Activated CD8-positive, alpha-beta T cell treated with anti-CD3 and anti-CD28 coated beads for 36 hours (primary cell): ENCODE measurements around the gene CATSPER4. TPM values are rescaled to one million over a fixed set of nuclear protein-coding genes. Genes with fewer than 3 reads are reported as not detected.
A peak's percentile ranks its signal among the peaks of the same experiment; 100 is the strongest.

Experiments
- ATAC-seq: fragments of 200-7000 bp; cut with Tn5 transposase; one replicate; pipeline ENCODE4 v1.10.0; 2021; ENCODE audit warnings: mild to moderate bottlenecking, moderate library complexity
- CTCF ChIA-PET: fragments of 350-600 bp; sonication (Branson Sonifier 250); formaldehyde crosslinking; loops from one replicate; lab custom pipeline; 2021; ENCODE audit warnings: antibody characterized with exemption; lab: Charles Lee
- POLR2A ChIA-PET: fragments of 350-600 bp; sonication (Branson Sonifier 250); formaldehyde crosslinking; loops from one replicate; lab custom pipeline; 2021; ENCODE audit warnings: antibody characterized with exemption; lab: Charles Lee
- DNase-seq: peaks from one replicate; pipeline ENCODE4 v3.0.0-alpha.2; 2020
- H3K27ac Mint-ChIP-seq: one replicate; pipeline ENCODE4 v1.8.0; 2021; ENCODE audit warnings: mild to moderate bottlenecking, mixed read lengths
- H3K27me3 Mint-ChIP-seq: one replicate; pipeline ENCODE4 v1.8.0; 2021; ENCODE audit warnings: mixed read lengths
- H3K36me3 Mint-ChIP-seq: one replicate; pipeline ENCODE4 v1.8.0; 2021; ENCODE audit warnings: low read depth, mixed read lengths
- H3K4me1 Mint-ChIP-seq: one replicate; pipeline ENCODE4 v1.8.0; 2021; ENCODE audit warnings: low read depth, mixed read lengths
- H3K4me3 Mint-ChIP-seq: one replicate; pipeline ENCODE4 v1.8.0; 2021; ENCODE audit warnings: mild to moderate bottlenecking, moderate library complexity, mixed read lengths
- H3K9me3 Mint-ChIP-seq: one replicate; pipeline ENCODE4 v1.8.0; 2021; ENCODE audit warnings: mixed read lengths
- intact Hi-C: fragments of 100-400 bp; cut with micrococcal nuclease; formaldehyde crosslinking; loops from one replicate; pipeline ENCODE4 v1.10.0; 2022
- total RNA-seq, 2 experiments: library from RNA; stranded (reverse); gene quantifications; one replicate each; pipeline ENCODE4 v1.2.3, GENCODE V29; 2021
- TF ChIP-seq, protein P1 (sequence below): fragments of 200-600 bp; IDR thresholded peaks from one replicate; pipeline ENCODE4 v1.8.0; 2022; ENCODE audit warnings: antibody characterized with exemption, mild to moderate bottlenecking

Gene CATSPER4
- total RNA-seq, 2 experiments from 2014 or later: not detected

DNA sequence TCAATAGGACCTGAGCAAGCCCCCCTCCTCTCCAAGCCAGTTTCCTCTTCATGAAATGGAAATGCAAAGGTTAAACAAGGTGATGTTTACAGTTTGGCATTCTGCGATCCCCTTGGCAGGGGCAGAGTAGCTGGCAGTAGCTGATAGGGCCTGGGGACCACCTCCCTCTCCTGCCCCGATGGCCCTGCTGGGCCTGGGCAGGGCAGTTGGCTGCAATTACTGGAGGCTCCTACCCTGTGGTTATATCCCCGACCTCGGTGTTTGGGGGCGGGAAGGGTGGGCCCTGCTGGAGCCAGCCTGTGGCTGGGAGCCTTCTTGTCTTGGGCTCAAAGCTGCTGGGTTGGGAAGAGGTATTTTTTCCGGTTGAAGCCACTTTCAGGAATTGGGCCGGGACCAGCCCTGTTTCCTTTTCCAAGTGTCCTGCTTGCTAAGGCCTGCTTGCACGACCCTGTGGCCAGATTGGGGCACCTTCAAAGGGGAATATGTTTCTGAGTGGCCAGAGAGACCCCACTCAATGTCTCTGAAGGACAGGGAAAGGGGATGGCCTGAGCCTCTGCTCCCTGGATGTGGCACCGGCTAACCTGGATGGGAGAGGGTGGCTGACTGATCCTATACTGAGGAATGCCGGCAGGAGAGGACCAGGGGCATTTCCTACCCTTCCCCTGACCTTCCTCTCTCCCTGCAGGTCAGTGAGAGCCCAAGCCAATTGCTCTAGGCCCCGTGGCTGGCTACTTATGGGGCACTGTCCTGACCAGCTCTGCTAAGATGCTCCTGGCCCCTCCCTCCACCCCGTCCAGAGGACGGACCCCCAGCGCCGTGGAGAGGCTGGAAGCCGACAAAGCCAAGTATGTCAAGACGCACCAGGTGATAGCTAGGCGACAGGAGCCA lies 29.6 kb upstream of the CATSPER4 start:
- TF ChIP-seq, protein P1, sequence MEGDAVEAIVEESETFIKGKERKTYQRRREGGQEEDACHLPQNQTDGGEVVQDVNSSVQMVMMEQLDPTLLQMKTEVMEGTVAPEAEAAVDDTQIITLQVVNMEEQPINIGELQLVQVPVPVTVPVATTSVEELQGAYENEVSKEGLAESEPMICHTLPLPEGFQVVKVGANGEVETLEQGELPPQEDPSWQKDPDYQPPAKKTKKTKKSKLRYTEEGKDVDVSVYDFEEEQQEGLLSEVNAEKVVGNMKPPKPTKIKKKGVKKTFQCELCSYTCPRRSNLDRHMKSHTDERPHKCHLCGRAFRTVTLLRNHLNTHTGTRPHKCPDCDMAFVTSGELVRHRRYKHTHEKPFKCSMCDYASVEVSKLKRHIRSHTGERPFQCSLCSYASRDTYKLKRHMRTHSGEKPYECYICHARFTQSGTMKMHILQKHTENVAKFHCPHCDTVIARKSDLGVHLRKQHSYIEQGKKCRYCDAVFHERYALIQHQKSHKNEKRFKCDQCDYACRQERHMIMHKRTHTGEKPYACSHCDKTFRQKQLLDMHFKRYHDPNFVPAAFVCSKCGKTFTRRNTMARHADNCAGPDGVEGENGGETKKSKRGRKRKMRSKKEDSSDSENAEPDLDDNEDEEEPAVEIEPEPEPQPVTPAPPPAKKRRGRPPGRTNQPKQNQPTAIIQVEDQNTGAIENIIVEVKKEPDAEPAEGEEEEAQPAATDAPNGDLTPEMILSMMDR: no peak
- no peak for ATAC-seq
- Mint-ChIP-seq H3K4me1 (peaks cover 10% of the 10 kb centered on the region), H3K27ac (no peak overlapping the region), H3K27me3 (peaks cover 31% of the 10 kb centered on the region), H3K4me3 (no peak overlapping the region), H3K9me3 (no peaks in the 10 kb centered on the region), H3K36me3 (no peaks in the 10 kb centered on the region)
- intact Hi-C loops: loop anchor here (5.0 kb wide), 1 partner anchor 72 kb away; the partner anchor contains the start of gene CEP85
- POLR2A ChIA-PET: no interaction called here
- DNase-seq: no peak
- CTCF ChIA-PET: interaction anchor here (0.7 to 1.6 kb wide), 4 partner anchors 9 to 257 kb away, joined by 3 to 6 read pairs (median 4); partner anchors contain the start of genes CEP85 and ZNF593

DNA sequence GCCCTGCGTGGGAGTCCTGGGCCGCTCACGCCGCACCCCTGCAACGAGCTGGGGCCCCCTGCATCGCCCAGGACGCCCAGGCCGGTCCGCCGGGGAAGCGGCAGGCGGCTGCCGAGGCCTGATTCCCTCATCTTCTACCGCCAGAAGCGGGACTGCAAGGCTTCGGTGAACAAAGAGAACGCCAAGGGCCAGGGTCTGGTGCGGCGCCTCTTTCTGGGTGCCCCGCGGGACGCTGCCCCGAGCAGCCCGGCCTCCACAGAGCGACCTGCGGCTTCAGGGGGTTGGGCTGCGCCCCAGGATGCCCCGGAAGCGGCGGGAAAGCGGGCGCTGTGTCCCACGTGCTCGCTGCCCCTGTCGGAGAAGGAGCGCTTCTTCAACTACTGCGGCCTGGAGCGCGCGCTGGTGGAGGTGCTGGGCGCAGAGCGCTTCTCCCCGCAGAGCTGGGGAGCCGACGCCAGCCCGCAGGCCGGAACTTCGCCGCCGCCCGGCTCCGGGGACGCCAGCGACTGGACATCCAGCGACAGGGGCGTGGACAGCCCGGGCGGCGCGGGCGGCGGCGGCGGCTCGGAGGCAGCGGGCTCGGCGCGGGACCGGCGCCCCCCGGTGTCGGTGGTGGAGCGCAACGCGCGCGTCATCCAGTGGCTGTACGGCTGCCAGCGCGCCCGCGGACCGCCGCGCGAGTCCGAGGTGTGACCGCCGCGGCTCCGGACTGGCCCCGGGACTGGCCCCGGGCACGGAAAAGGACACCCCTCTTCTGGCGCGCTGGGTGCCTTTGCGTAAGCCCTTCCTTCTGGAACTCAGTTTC lies 28.8 kb upstream of the CATSPER4 start:
- DNase-seq (peak; percentile 56), ATAC-seq (peak; percentile 60)
- H3K27ac Mint-ChIP-seq: no peak overlapping the region
- H3K4me3 Mint-ChIP-seq: peak overlapping the region; percentile 61
- H3K27me3 Mint-ChIP-seq: peaks cover 27% of the 10 kb centered on the region
- ChIA-PET CTCF (interaction anchor here (0.7 to 1.6 kb wide), 7 partner anchors 8 to 256 kb away, joined by 3 to 6 read pairs (median 3); partner anchors contain the start of genes CEP85 and ZNF593), POLR2A (no interaction called here)
- H3K4me1 Mint-ChIP-seq: peaks cover 10% of the 10 kb centered on the region
- no peaks in the 10 kb centered on the region for H3K9me3 Mint-ChIP-seq
- no peaks in the 10 kb centered on the region for H3K36me3 Mint-ChIP-seq
- TF ChIP-seq, protein P1: no peak
- intact Hi-C loops: loop anchor here (5.0 kb wide), 1 partner anchor 71 kb away; the partner anchor contains the start of gene CEP85

DNA sequence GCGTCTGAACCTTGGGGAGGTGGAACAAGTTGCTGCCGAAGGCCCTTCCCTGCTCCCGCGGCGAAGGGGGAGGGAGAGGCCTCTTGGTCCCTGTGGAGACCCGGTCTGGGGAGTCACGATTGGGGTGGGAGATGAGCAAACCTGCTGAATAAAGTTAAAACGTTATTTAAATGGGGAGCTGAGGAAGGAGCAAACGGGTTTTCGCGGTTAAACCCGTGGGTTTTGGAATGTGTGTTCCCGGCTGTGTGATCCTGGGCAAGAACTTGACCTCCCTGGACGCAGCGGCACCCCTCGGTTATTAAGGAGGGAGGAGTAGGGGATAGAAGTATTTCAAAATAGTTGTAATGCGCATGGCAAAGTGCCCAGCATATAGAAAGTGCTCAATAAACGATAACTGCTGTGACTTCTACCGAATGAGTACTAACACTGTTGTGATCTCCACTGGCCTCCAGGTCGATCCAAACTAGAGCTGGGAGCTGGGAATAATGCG lies 28.1 kb upstream of the CATSPER4 start:
- ChIA-PET POLR2A (no interaction called here), CTCF (interaction anchor here (1.0 to 1.6 kb wide), 5 partner anchors 12 to 72 kb away, joined by 3 to 6 read pairs (median 3); partner anchors contain the start of gene CEP85)
- ATAC-seq (no peak), DNase-seq (no peak)
- Mint-ChIP-seq H3K27me3 (peaks cover 25% of the 10 kb centered on the region), H3K27ac (no peak overlapping the region), H3K4me1 (peaks cover 7% of the 10 kb centered on the region), H3K4me3 (peak overlapping the region; percentile 61), H3K9me3 (no peaks in the 10 kb centered on the region), H3K36me3 (no peaks in the 10 kb centered on the region)
- TF ChIP-seq, protein P1: no peak
- intact Hi-C loops: loop anchor here (5.0 kb wide), 1 partner anchor 70 kb away; the partner anchor contains the start of gene CEP85

DNA sequence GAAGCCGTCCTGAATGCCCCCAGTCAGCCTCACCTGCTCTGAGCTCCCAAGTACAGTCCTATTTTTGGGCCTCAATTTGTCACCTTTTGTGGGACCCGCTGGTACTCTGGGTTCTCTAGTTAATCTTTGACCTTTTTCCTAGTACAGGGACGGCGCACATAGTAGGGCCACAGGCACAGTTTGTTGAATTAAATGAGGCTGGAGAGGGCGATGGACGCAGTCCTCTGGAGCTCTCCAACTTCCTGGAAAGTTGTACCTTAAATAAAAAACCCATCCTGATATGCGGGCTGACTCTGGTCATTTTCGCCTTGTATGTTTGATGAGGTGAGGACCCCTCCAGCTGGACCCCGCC lies 26.7 kb upstream of the CATSPER4 start:
- DNase-seq: no peak
- no peak for ATAC-seq
- ChIA-PET POLR2A (interaction anchor here (0.6 kb wide), 1 partner anchor 69 kb away, joined by 3 read pairs; no protein-coding TSS in a partner anchor), CTCF (interaction anchor here (0.6 to 1.5 kb wide), 8 partner anchors 13 to 380 kb away, joined by 3 to 6 read pairs (median 3); no protein-coding TSS in a partner anchor)
- Mint-ChIP-seq H3K4me1 (peaks cover 7% of the 10 kb centered on the region), H3K9me3 (no peaks in the 10 kb centered on the region), H3K4me3 (no peak overlapping the region), H3K27me3 (peaks cover 21% of the 10 kb centered on the region), H3K27ac (no peak overlapping the region), H3K36me3 (no peaks in the 10 kb centered on the region)
- intact Hi-C loops: loop anchor here (5.0 kb wide), 1 partner anchor 69 kb away; the partner anchor contains the start of gene CEP85
- TF ChIP-seq, protein P1: no peak
